GM10266 (cell line): Measurements from ENCODE around the gene MEA1.

ENCODE experiments used
- DNase-seq: peaks from one replicate; pipeline ENCODE4 v3.0.0; 2012; ENCODE audit errors: extremely low spot score
- CTCF ChIP-seq: IDR thresholded peaks from 2 replicates; pipeline ENCODE4 v1.5.1; 2012; ENCODE audit warnings: mild to moderate bottlenecking, low read depth; ENCODE audit not compliant: control insufficient read depth, insufficient read depth; ENCODE audit errors: missing control alignments

Gene MEA1

GRCh38 chr6:43024436-43024835 lies 10.7 kb upstream of the MEA1 start:
- no peak for TF ChIP-seq CTCF
- no peak for DNase-seq

- peak; percentile 85 for DNase-seq
- TF ChIP-seq CTCF = no peak
These were observed 7.7 kb upstream of the MEA1 start, which contains the start of gene RRP36 for GRCh38 chr6:43021270-43022047. RRP36 (plus strand) TSS chr6:43021623; CDS start chr6:43021655, 32 bp downstream.

GRCh38 chr6:43020847-43021246 lies 7.1 kb upstream of the MEA1 start:
- no peak for DNase-seq
- TF ChIP-seq CTCF = no peak

- no peak for DNase-seq
- TF ChIP-seq CTCF = no peak
These were observed 6.4 kb upstream of the MEA1 start for GRCh38 chr6:43020052-43020705.

- no peak for DNase-seq
- TF ChIP-seq CTCF = no peak
These were observed 5.4 kb upstream of the MEA1 start for GRCh38 chr6:43019152-43019551.

- DNase-seq = no peak
- no peak for TF ChIP-seq CTCF
These were observed 3.2 kb upstream of the MEA1 start for GRCh38 chr6:43016943-43017334.
